Panc1 (cell line): ENCODE results near the gene SKI. TPM values are rescaled to one million over a fixed set of nuclear protein-coding genes. Genes with fewer than 3 reads are reported as not detected.
A peak's percentile ranks its signal among the peaks of the same experiment; 100 is the strongest.

Experiments
- ATAC-seq: fragments of 200-7000 bp; cut with Tn5 transposase; 2 replicates; pipeline ENCODE4 v1.9.1; 2020; ENCODE audit warnings: mild to moderate bottlenecking, moderate library complexity
- BruUV-seq: library from RNA; stranded (reverse); fragments of 400-500 nt; replicated peaks from 2 replicates; lab custom pipeline; 2021; lab: Mats Ljungman, UMichigan
- CTCF ChIA-PET: fragments of 300-600 bp; sonication (Branson Sonifier 250); formaldehyde crosslinking; loops from one replicate; lab custom pipeline; 2022; ENCODE audit warnings: antibody characterized with exemption; lab: Charles Lee
- POLR2A ChIA-PET: fragments of 300-600 bp; sonication (Branson Sonifier 250); formaldehyde crosslinking; loops from one replicate; lab custom pipeline; 2022; ENCODE audit warnings: antibody characterized with exemption; lab: Charles Lee
- DNase-seq: peaks from one replicate; pipeline ENCODE4 v3.0.0-alpha.2; 2010; ENCODE audit warnings: low read depth, low spot score
- H3K27ac ChIP-seq: 2 replicates; pipeline ENCODE4 v1.5.1; 2011; ENCODE audit warnings: mild to moderate bottlenecking, low read length, inconsistent platforms
- H3K27me3 ChIP-seq: fragments of 200-500 bp; sonication (Bioruptor generic); 2 replicates; pipeline ENCODE4 v1.6.0; 2014; ENCODE audit warnings: low read length, inconsistent platforms; ENCODE audit not compliant: control insufficient read depth, insufficient read depth
- H3K36me3 ChIP-seq: fragments of 200-500 bp; sonication (Bioruptor generic); 2 replicates; pipeline ENCODE4 v1.5.1; 2014; ENCODE audit warnings: inconsistent platforms, mild to moderate bottlenecking, low read length, moderate library complexity; ENCODE audit not compliant: control insufficient read depth, insufficient read depth
- H3K4me1 ChIP-seq: 2 replicates; pipeline ENCODE4 v1.5.1; 2011; ENCODE audit warnings: inconsistent platforms, mild to moderate bottlenecking, low read length, moderate library complexity; ENCODE audit not compliant: control insufficient read depth, insufficient read depth
- H3K4me3 ChIP-seq, 2 experiments: 2 replicates each; pipeline ENCODE4 v1.5.1; 2011 to 2012; ENCODE audit warnings: low read depth in 2 of 2, low read length in 2 of 2, mild to moderate bottlenecking in 2 of 2, inconsistent platforms in 1 of 2, moderate library complexity in 1 of 2
- H3K9me3 ChIP-seq: fragments of 200-500 bp; sonication (Bioruptor generic); 2 replicates; pipeline ENCODE4 v1.5.1; 2014; ENCODE audit warnings: low read depth, mild to moderate bottlenecking, inconsistent platforms, low read length, moderate library complexity; ENCODE audit not compliant: control insufficient read depth, insufficient read depth
- CTCF ChIP-seq: fragments of 450-650 bp; IDR thresholded peaks from 2 replicates; pipeline ENCODE4 v1.5.1; 2017; ENCODE audit warnings: mild to moderate bottlenecking
- POLR2AphosphoS5 ChIP-seq: IDR thresholded peaks from 2 replicates; pipeline ENCODE4 v1.6.1; 2012; ENCODE audit warnings: mild to moderate bottlenecking, low read depth, low read length, moderate library complexity
- REST ChIP-seq, 2 experiments: IDR thresholded peaks; 2 replicates each; pipeline ENCODE4 v1.6.1; 2011 to 2012; ENCODE audit warnings: low read depth in 2 of 2, control low read depth in 1 of 2, low read length in 1 of 2, mild to moderate bottlenecking in 1 of 2, moderate library complexity in 1 of 2; ENCODE audit not compliant: insufficient read depth in 1 of 2
- SIN3A ChIP-seq: IDR thresholded peaks from 2 replicates; pipeline ENCODE4 v1.6.1; 2012; ENCODE audit warnings: low read depth, mild to moderate bottlenecking, low read length, moderate library complexity, borderline replicate concordance; ENCODE audit not compliant: insufficient read depth
- TCF7L2 ChIP-seq: IDR thresholded peaks from 2 replicates; pipeline ENCODE4 v1.6.1; 2011; ENCODE audit warnings: mild to moderate bottlenecking, low read depth, low read length, inconsistent platforms
- in situ Hi-C: cut with HindIII; loops from 2 replicates; pipeline ENCODE4 v1.10.0; 2016; ENCODE audit warnings: low sequenced_read_pairs, low pct_unique_long_range_greater_than_20kb
- intact Hi-C: fragments of 100-400 bp; cut with micrococcal nuclease; formaldehyde crosslinking; loops from one replicate; pipeline ENCODE4 v1.10.0; 2022; ENCODE audit not compliant: unreplicated experiment
- total RNA-seq: library from RNA; stranded (reverse); gene quantifications from one replicate; pipeline ENCODE4 v1.2.1, GENCODE V29; 2021; ENCODE audit not compliant: unreplicated experiment

SKI gene
- total RNA-seq, 1 experiment from 2014 or later, result 63.2 TPM

GRCh38 chr1:2307972-2308371 is 79.9 kb downstream of the SKI start:
- H3K9me3 ChIP-seq, result no peaks in the 10 kb centered on the region
- DNase-seq, result no peak
- POLR2A ChIA-PET, result no interaction called here
- no peak overlapping the region for H3K27ac ChIP-seq
- CTCF ChIA-PET, result no interaction called here
- peaks cover 35% of the 10 kb centered on the region for H3K4me1 ChIP-seq
- H3K27me3 ChIP-seq, result no peaks in the 10 kb centered on the region
- no peaks in the 10 kb centered on the region; the same call in none of the 2 replicates for H3K36me3 ChIP-seq
- H3K4me3 ChIP-seq, result no peak overlapping the region
- no peak for TF ChIP-seq CTCF
- TF ChIP-seq TCF7L2, result no peak
- no peak for TF ChIP-seq SIN3A
- TF ChIP-seq REST (IDR thresholded peaks at IDR 0.05; ENCODE audit: insufficient read depth in 1 of 2, low read depth in 2 of 2, low read length in 1 of 2), result no peak
- TF ChIP-seq POLR2AphosphoS5, result no peak
- in situ Hi-C loops (no loop called here), intact Hi-C loops (no loop called here)
- TSS peak; percentile 92 for BruUV-seq
- no peak for ATAC-seq

- Histone ChIP-seq H3K27ac (no peak overlapping the region), H3K4me1 (peaks cover 44% of the 10 kb centered on the region), H3K4me3 (no peak overlapping the region), H3K27me3 (no peaks in the 10 kb centered on the region), H3K36me3 (no peaks in the 10 kb centered on the region; the same call in 1 of the 2 replicates), H3K9me3 (no peaks in the 10 kb centered on the region)
- no TSS peak for BruUV-seq
- DNase-seq (no peak), ATAC-seq (no peak)
- ChIA-PET POLR2A (no interaction called here), CTCF (no interaction called here)
- intact Hi-C loops, result no loop called here
- TF ChIP-seq POLR2AphosphoS5 (no peak), TCF7L2 (no peak), REST (IDR thresholded peaks at IDR 0.05; ENCODE audit: insufficient read depth in 1 of 2, low read depth in 2 of 2, low read length in 1 of 2) (no peak), SIN3A (no peak), CTCF (no peak)
- in situ Hi-C loops, result no loop called here
Measured at GRCh38 chr1:2308844-2309243, 80.7 kb downstream of the SKI start.
